SK-N-SH (cell line): ENCODE data around the gene PODXL2. TPM values are rescaled to one million over a fixed set of nuclear protein-coding genes. Genes with fewer than 3 reads are reported as not detected.

ENCODE experiments used
- CTCF ChIA-PET: fragments of 300-600, 350-600 bp; formaldehyde crosslinking; extraction: SDS; loops from one replicate; lab custom pipeline; 2021; lab: Yijun Ruan, JAX
- POLR2A ChIA-PET: fragments of 350-600 bp; sonication (Branson Sonifier 250); formaldehyde crosslinking; extraction: SDS; loops from one replicate; lab custom pipeline; 2020; ENCODE audit warnings: antibody characterized with exemption, inconsistent platforms; lab: Yijun Ruan, JAX
- DNase-seq: peaks from one replicate; pipeline ENCODE4 v3.0.0; 2012
- H2AFZ ChIP-seq: fragments of 200-600 bp; sonication (generic); 2 replicates; pipeline ENCODE4 v1.8.1; 2016; ENCODE audit warnings: antibody characterized with exemption, mild to moderate bottlenecking, low read depth
- H3F3A ChIP-seq: fragments of 200-600 bp; sonication (generic); replicated peaks from 2 replicates; pipeline ENCODE3; 2016; ENCODE audit warnings: antibody characterized with exemption, mild to moderate bottlenecking; ENCODE audit not compliant: insufficient read depth
- H3K27ac ChIP-seq, 2 experiments: fragments of 200-500 bp in 1 of 2; fragments of 200-600 bp in 1 of 2; sonication (Bioruptor generic) in 1 of 2; sonication (generic), shearing (Covaris generic) in 1 of 2; 2 replicates each; pipeline versions ENCODE4 v1.5.1 to v1.6.1; 2014 to 2016; ENCODE audit warnings: low read depth in 2 of 2, inconsistent platforms in 1 of 2, low read length in 1 of 2, mild to moderate bottlenecking in 1 of 2, mixed read lengths in 1 of 2
- H3K27me3 ChIP-seq: fragments of 200-600 bp; sonication (generic), shearing (Covaris generic); 2 replicates; pipeline ENCODE4 v1.6.1; 2016; ENCODE audit warnings: mixed run types; ENCODE audit not compliant: insufficient read depth
- H3K36me3 ChIP-seq, 2 experiments: fragments of 200-500 bp in 1 of 2; fragments of 200-600 bp in 1 of 2; sonication (Bioruptor generic) in 1 of 2; sonication (generic) in 1 of 2; replicated peaks in 1 of 2; 2 replicates each; pipeline versions ENCODE3 to v1.5.1; 2014 to 2016; ENCODE audit warnings: low read length in 1 of 2, mild to moderate bottlenecking in 1 of 2; ENCODE audit not compliant: insufficient read depth in 2 of 2, control insufficient read depth in 1 of 2
- H3K4me1 ChIP-seq, 2 experiments: fragments of 200-500 bp in 1 of 2; fragments of 200-600 bp in 1 of 2; sonication (Bioruptor generic) in 1 of 2; sonication (generic), shearing (Covaris generic) in 1 of 2; 2 replicates each; pipeline versions ENCODE4 v1.5.1 to v1.6.1; 2014 to 2016; ENCODE audit warnings: low read depth in 1 of 2, low read length in 1 of 2, mixed run types in 1 of 2; ENCODE audit not compliant: insufficient read depth in 2 of 2, control insufficient read depth in 1 of 2
- H3K4me2 ChIP-seq: fragments of 200-600 bp; sonication (generic), shearing (Covaris generic); 2 replicates; pipeline ENCODE4 v1.6.1; 2017; ENCODE audit warnings: mixed run types
- H3K4me3 ChIP-seq, 2 experiments: fragments of 200-500 bp in 1 of 2; fragments of 200-600 bp in 1 of 2; sonication (Bioruptor generic) in 1 of 2; sonication (generic), shearing (Covaris generic) in 1 of 2; 2 replicates each; pipeline versions ENCODE4 v1.5.1 to v1.8.1; 2014 to 2016; ENCODE audit warnings: low read depth in 2 of 2, inconsistent platforms in 1 of 2, low read length in 1 of 2, mild to moderate bottlenecking in 1 of 2, mixed read lengths in 1 of 2, moderate library complexity in 1 of 2
- H3K79me2 ChIP-seq: fragments of 200-600 bp; sonication (generic); 2 replicates; pipeline ENCODE4 v1.8.1; 2017; ENCODE audit warnings: mild to moderate bottlenecking; ENCODE audit not compliant: insufficient read depth
- H3K9ac ChIP-seq: fragments of 200-600 bp; sonication (generic); 2 replicates; pipeline ENCODE4 v1.6.1; 2017; ENCODE audit warnings: mixed run types
- H3K9me2 ChIP-seq: fragments of 200-600 bp; sonication (generic); 2 replicates; pipeline ENCODE4 v1.6.1; 2017; ENCODE audit warnings: mixed run types
- H3K9me3 ChIP-seq: fragments of 200-600 bp; sonication (generic); 2 replicates; pipeline ENCODE4 v1.6.1; 2017; ENCODE audit warnings: mixed run types, mild to moderate bottlenecking, moderate library complexity
- H4K20me1 ChIP-seq: fragments of 200-600 bp; sonication (generic); 2 replicates; pipeline ENCODE4 v1.6.1; 2017; ENCODE audit warnings: mild to moderate bottlenecking, mixed run types; ENCODE audit not compliant: insufficient read depth
- ELF1 ChIP-seq: IDR thresholded peaks from 2 replicates; pipeline ENCODE4 v1.4.0; 2012
- FOXM1 ChIP-seq: IDR thresholded peaks from 2 replicates; pipeline ENCODE4 v1.4.0; 2012; ENCODE audit warnings: low read depth, mild to moderate bottlenecking
- GATA2 ChIP-seq: sonication (generic); formaldehyde crosslinking; IDR thresholded peaks from 2 replicates; pipeline ENCODE4 v1.5.0; 2020; ENCODE audit warnings: mild to moderate bottlenecking, missing genetic modification reagents
- MEF2A ChIP-seq: IDR thresholded peaks from 2 replicates; pipeline ENCODE4 v1.4.0; 2012; ENCODE audit warnings: low read depth, borderline replicate concordance
- RAD21 ChIP-seq: IDR thresholded peaks from 2 replicates; pipeline ENCODE4 v1.6.1; 2012; ENCODE audit warnings: mild to moderate bottlenecking, low read length
- RCOR1 ChIP-seq: fragments of 150-350 bp; IDR thresholded peaks from 2 replicates; pipeline ENCODE4 v1.6.1; 2017; ENCODE audit warnings: antibody characterized with exemption, low read length
- RXRA ChIP-seq: IDR thresholded peaks from 2 replicates; pipeline ENCODE4 v1.4.0; 2012; ENCODE audit warnings: low read depth, mild to moderate bottlenecking, borderline replicate concordance
- TAF1 ChIP-seq: IDR thresholded peaks from 2 replicates; pipeline ENCODE4 v1.6.1; 2012; ENCODE audit warnings: low read depth, mild to moderate bottlenecking, low read length, moderate library complexity, borderline replicate concordance
- YY1 ChIP-seq: IDR thresholded peaks from 2 replicates; pipeline ENCODE4 v1.4.0; 2012; ENCODE audit warnings: low read depth, mild to moderate bottlenecking
- ZBTB33 ChIP-seq: IDR thresholded peaks from 2 replicates; pipeline ENCODE4 v1.4.0; 2012; ENCODE audit warnings: low read depth, borderline replicate concordance
- WGBS: methylation state at CpG from one replicate; pipeline ENCODE4 v1.1.6; 2017; ENCODE audit warnings: low lambda C conversion rate; 5-methylcytosine and 5-hydroxymethylcytosine counted together
- polyA plus RNA-seq, 3 experiments: library from polyadenylated mRNA; depleted of rRNA; stranded (reverse); fragments of >200 nt; gene quantifications; 2 replicates each; pipeline ENCODE4 v1.2.3, GENCODE V29; 2012
- TF ChIP-seq, protein P1 (sequence below): IDR thresholded peaks from 2 replicates; pipeline ENCODE4 v1.6.1; 2012; ENCODE audit warnings: mild to moderate bottlenecking, low read depth, low read length, moderate library complexity

Gene PODXL2
- polyA plus RNA-seq, 1 of the 3 experiments (the other 2 are of a cell fraction): 27.5 TPM

DNA sequence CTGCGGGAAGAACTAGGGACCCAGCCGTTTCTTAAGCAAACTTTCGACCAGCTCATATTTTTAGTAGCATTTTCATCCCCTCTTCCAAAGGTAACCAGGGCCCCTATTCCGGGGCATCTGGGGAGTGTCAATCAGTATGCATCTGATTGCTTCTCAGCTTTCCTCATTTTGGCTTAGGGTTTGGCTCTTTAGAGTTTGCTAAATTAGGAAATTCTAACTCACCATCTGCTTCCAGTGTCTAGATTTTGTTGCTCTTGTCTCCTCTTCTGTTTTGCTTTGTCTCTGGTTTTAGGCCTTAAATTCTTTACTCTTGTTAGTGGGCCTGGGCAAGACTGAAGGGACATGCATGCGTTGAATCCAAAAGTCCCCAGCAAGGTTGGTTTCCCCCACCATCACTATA, 34.2 kb downstream of the PODXL2 start:
- H2AFZ ChIP-seq: no peak overlapping the region
- H3K4me1 ChIP-seq: peaks cover 0 to 7% of the 10 kb centered on the region in 2 experiments; a peak in 2 of 4 replicates
- H3K4me3 ChIP-seq: no peak overlapping the region
- no peak overlapping the region for H3K27ac ChIP-seq
- no peak overlapping the region for H3K4me2 ChIP-seq
- peaks cover 0 to 12% of the 10 kb centered on the region in 2 experiments for H3K36me3 ChIP-seq
- ChIA-PET POLR2A (no interaction called here), CTCF (interaction anchor here (0.7 to 2.9 kb wide), 7 partner anchors 9 to 122 kb away, joined by 3 to 10 read pairs (median 3); no protein-coding TSS in a partner anchor)
- no peak for DNase-seq
- no peaks in the 10 kb centered on the region for H3K27me3 ChIP-seq
- H3K9ac ChIP-seq: no peak overlapping the region
- no peaks in the 10 kb centered on the region for H3K9me2 ChIP-seq
- no peaks in the 10 kb centered on the region for H3K79me2 ChIP-seq
- 93% methylated on average over 5 of the region's 5 CpGs for WGBS
- H4K20me1 ChIP-seq: no peaks in the 10 kb centered on the region
- no peaks in the 10 kb centered on the region for H3F3A ChIP-seq
- H3K9me3 ChIP-seq: no peaks in the 10 kb centered on the region
- TF ChIP-seq YY1 (no peak), FOXM1 (no peak), GATA2 (CRISPR knock-in tag) (no peak), MEF2A (no peak), ELF1 (no peak), TAF1 (no peak)

GRCh38 chr3:127665165-127665564, 36.2 kb downstream of the PODXL2 start:
- no peaks in the 10 kb centered on the region; a peak in 1 of 4 replicates for H3K4me1 ChIP-seq
- no peaks in the 10 kb centered on the region for H4K20me1 ChIP-seq
- no peak overlapping the region for H3K9ac ChIP-seq
- H3K9me3 ChIP-seq: no peaks in the 10 kb centered on the region
- H3K4me2 ChIP-seq: no peak overlapping the region
- H3K27me3 ChIP-seq: no peaks in the 10 kb centered on the region
- H3F3A ChIP-seq: no peaks in the 10 kb centered on the region
- no peaks in the 10 kb centered on the region for H3K9me2 ChIP-seq
- H3K36me3 ChIP-seq: peaks cover 0 to 12% of the 10 kb centered on the region in 2 experiments
- no peaks in the 10 kb centered on the region for H3K79me2 ChIP-seq
- WGBS: 78% methylated on average over 2 of the region's 2 CpGs
- ChIA-PET POLR2A (no interaction called here), CTCF (no interaction called here)
- no peak overlapping the region for H3K27ac ChIP-seq
- H2AFZ ChIP-seq: no peak overlapping the region
- TF ChIP-seq RAD21 (no peak), GATA2 (CRISPR knock-in tag) (no peak), ZBTB33 (no peak), TAF1 (no peak), MEF2A (no peak), RXRA (no peak), RCOR1 (no peak)
- TF ChIP-seq, protein P1, sequence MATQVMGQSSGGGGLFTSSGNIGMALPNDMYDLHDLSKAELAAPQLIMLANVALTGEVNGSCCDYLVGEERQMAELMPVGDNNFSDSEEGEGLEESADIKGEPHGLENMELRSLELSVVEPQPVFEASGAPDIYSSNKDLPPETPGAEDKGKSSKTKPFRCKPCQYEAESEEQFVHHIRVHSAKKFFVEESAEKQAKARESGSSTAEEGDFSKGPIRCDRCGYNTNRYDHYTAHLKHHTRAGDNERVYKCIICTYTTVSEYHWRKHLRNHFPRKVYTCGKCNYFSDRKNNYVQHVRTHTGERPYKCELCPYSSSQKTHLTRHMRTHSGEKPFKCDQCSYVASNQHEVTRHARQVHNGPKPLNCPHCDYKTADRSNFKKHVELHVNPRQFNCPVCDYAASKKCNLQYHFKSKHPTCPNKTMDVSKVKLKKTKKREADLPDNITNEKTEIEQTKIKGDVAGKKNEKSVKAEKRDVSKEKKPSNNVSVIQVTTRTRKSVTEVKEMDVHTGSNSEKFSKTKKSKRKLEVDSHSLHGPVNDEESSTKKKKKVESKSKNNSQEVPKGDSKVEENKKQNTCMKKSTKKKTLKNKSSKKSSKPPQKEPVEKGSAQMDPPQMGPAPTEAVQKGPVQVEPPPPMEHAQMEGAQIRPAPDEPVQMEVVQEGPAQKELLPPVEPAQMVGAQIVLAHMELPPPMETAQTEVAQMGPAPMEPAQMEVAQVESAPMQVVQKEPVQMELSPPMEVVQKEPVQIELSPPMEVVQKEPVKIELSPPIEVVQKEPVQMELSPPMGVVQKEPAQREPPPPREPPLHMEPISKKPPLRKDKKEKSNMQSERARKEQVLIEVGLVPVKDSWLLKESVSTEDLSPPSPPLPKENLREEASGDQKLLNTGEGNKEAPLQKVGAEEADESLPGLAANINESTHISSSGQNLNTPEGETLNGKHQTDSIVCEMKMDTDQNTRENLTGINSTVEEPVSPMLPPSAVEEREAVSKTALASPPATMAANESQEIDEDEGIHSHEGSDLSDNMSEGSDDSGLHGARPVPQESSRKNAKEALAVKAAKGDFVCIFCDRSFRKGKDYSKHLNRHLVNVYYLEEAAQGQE: no peak
- TF ChIP-seq, all 33 proteins: peak for 0
- no peak overlapping the region for H3K4me3 ChIP-seq
- no peak for DNase-seq
